GM23248 (cell line): ENCODE data around the gene YIF1B. TPM values are rescaled to one million over a fixed set of nuclear protein-coding genes. Genes with fewer than 3 reads are reported as not detected.

ENCODE experiments used
- DNase-seq: peaks from one replicate; pipeline ENCODE4 v3.0.0-alpha.2; 2015
- H2AFZ ChIP-seq: fragments of 200-600 bp; sonication (generic); 2 replicates; pipeline ENCODE4 v1.6.1; 2016; ENCODE audit warnings: antibody characterized with exemption
- H3F3A ChIP-seq: fragments of 200-600 bp; sonication (generic); 2 replicates; pipeline ENCODE4 v1.6.1; 2016; ENCODE audit warnings: mild to moderate bottlenecking, antibody characterized with exemption, mixed run types; ENCODE audit not compliant: insufficient read depth
- H3K27ac ChIP-seq: fragments of 200-600 bp; sonication (generic); 2 replicates; pipeline ENCODE4 v1.5.1; 2016; ENCODE audit warnings: mild to moderate bottlenecking
- H3K27me3 ChIP-seq: fragments of 200-600 bp; sonication (generic); replicated peaks from 2 replicates; pipeline ENCODE4 v1.6.1; 2016; ENCODE audit warnings: mild to moderate bottlenecking; ENCODE audit not compliant: insufficient read depth
- H3K36me3 ChIP-seq: fragments of 200-600 bp; sonication (generic); 2 replicates; pipeline ENCODE4 v1.6.1; 2016; ENCODE audit warnings: low read depth, mild to moderate bottlenecking
- H3K4me1 ChIP-seq: fragments of 200-600 bp; sonication (generic); 2 replicates; pipeline ENCODE4 v1.6.1; 2016; ENCODE audit warnings: mild to moderate bottlenecking; ENCODE audit not compliant: insufficient read depth
- H3K4me2 ChIP-seq: fragments of 200-600 bp; sonication (generic); one replicate; pipeline ENCODE4 v1.6.1; 2016; ENCODE audit warnings: mild to moderate bottlenecking; ENCODE audit not compliant: unreplicated experiment
- H3K4me3 ChIP-seq: fragments of 200-600 bp; sonication (generic); 2 replicates; pipeline ENCODE4 v1.5.1; 2016; ENCODE audit warnings: mild to moderate bottlenecking
- H3K79me2 ChIP-seq: fragments of 200-600 bp; sonication (generic); 2 replicates; pipeline ENCODE4 v1.6.1; 2016; ENCODE audit warnings: mild to moderate bottlenecking; ENCODE audit not compliant: insufficient read depth
- H3K9ac ChIP-seq: fragments of 200-600 bp; sonication (generic); 2 replicates; pipeline ENCODE4 v1.6.1; 2016; ENCODE audit warnings: mild to moderate bottlenecking
- H3K9me2 ChIP-seq: fragments of 200-600 bp; sonication (generic); 2 replicates; pipeline ENCODE4 v1.6.1; 2016; ENCODE audit warnings: mixed run types, mild to moderate bottlenecking, moderate library complexity; ENCODE audit not compliant: insufficient read depth
- H3K9me3 ChIP-seq: fragments of 200-600 bp; sonication (generic); one replicate; pipeline ENCODE4 v1.6.1; 2017; ENCODE audit warnings: low read depth
- H4K20me1 ChIP-seq: fragments of 200-600 bp; sonication (generic); 2 replicates; pipeline ENCODE4 v1.6.0; 2016; ENCODE audit not compliant: insufficient read depth
- EZH2 ChIP-seq: fragments of 200-600 bp; sonication (generic); IDR thresholded peaks from 2 replicates; pipeline ENCODE4 v1.6.1; 2018; ENCODE audit warnings: antibody characterized with exemption, mild to moderate bottlenecking; ENCODE audit not compliant: insufficient read depth, poor library complexity, severe bottlenecking
- EZH2phosphoT487 ChIP-seq: fragments of 200-600 bp; sonication (generic); IDR thresholded peaks from 2 replicates; pipeline ENCODE4 v1.6.1; 2018; ENCODE audit warnings: antibody characterized with exemption, moderate library complexity, mild to moderate bottlenecking, low read depth; ENCODE audit not compliant: insufficient read depth
- WGBS, 2 experiments: methylation state at CpG; one replicate each; pipeline ENCODE4 v1.1.6; 2015 to 2017; ENCODE audit warnings: low lambda C conversion rate in 2 of 2, low coverage in 1 of 2; ENCODE audit errors: missing lambda C conversion rate in 2 of 2; 5-methylcytosine and 5-hydroxymethylcytosine counted together
- in situ Hi-C: fragments of 300-500 bp; cut with MboI; formaldehyde crosslinking; loops from 2 replicates; pipeline ENCODE4 v1.15.0; 2020
- polyA plus RNA-seq: library from polyadenylated mRNA; unstranded; fragments of >200 nt; fragmentation: Nextera tagmentation; extraction: Ambion mirVana; gene quantifications from 2 replicates; pipeline ENCODE4 v1.2.1, GENCODE V29; 2016
- total RNA-seq: library from RNA; depleted of rRNA; stranded (reverse); fragments of >200 nt; shearing (Covaris generic); gene quantifications from 2 replicates; pipeline ENCODE4 v1.2.3, GENCODE V29; 2014

YIF1B gene
- total and polyA plus RNA-seq, 2 experiments from 2014 or later = 162 to 191 TPM

DNA sequence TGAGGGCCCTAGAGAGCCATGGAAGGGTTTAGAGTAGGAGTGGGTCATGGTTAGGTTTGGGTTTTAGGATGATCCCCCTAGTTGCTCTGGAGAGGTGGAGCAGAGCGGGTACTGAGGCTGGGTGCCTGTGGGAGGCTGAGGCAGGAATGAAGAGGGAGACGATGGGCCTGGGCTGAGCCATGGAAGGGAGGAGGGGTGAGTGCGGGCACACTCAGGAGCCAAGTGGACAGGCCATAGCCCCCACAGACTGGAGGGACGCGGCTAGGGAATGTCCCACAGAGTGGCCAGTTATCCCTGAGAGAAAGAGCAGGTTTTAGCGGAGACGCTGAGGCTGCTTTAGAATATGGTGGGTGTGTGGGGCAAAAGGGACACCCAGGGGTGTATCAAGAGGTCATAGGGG, 13.9 kb upstream of the YIF1B start:
- Histone ChIP-seq H3K9me3 (no peaks in the 10 kb centered on the region), H2AFZ (no peak overlapping the region), H4K20me1 (no peaks in the 10 kb centered on the region), H3K4me2 (no peak overlapping the region), H3K9ac (no peak overlapping the region), H3K4me3 (no peak overlapping the region), H3K27ac (no peak overlapping the region), H3K36me3 (peaks cover 31% of the 10 kb centered on the region; the same call in 1 of the 2 replicates), H3K4me1 (no peaks in the 10 kb centered on the region), H3K79me2 (no peaks in the 10 kb centered on the region), H3F3A (peaks cover 10% of the 10 kb centered on the region; the same call in 1 of the 2 replicates), H3K9me2 (no peaks in the 10 kb centered on the region), H3K27me3 (no peaks in the 10 kb centered on the region)
- WGBS, 2 experiments = 94 to 99% methylated on average over 7 of the region's 7 CpGs
- TF ChIP-seq EZH2phosphoT487 (no peak), EZH2 (no peak)
- in situ Hi-C loops = loop anchor here (5.0 kb wide), 1 partner anchor 77 kb away; no protein-coding TSS in a partner anchor
- DNase-seq = no peak

DNA sequence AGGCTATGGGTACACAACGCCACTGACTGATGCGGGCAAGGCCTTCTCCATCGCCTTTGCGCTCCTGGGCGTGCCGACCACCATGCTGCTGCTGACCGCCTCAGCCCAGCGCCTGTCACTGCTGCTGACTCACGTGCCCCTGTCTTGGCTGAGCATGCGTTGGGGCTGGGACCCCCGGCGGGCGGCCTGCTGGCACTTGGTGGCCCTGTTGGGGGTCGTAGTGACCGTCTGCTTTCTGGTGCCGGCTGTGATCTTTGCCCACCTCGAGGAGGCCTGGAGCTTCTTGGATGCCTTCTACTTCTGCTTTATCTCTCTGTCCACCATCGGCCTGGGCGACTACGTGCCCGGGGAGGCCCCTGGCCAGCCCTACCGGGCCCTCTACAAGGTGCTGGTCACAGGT, 10.8 kb upstream of the YIF1B start:
- peaks cover 20% of the 10 kb centered on the region for H3K79me2 ChIP-seq
- no peaks in the 10 kb centered on the region for H3K9me2 ChIP-seq
- no peak overlapping the region for H3K27ac ChIP-seq
- H3F3A ChIP-seq = peaks cover 6% of the 10 kb centered on the region; the same call in 1 of the 2 replicates
- no peak overlapping the region for H3K4me2 ChIP-seq
- H3K4me3 ChIP-seq = no peak overlapping the region
- WGBS, 2 experiments = 89 to 92% methylated on average over 22 of the region's 22 CpGs
- H3K9me3 ChIP-seq = no peaks in the 10 kb centered on the region
- no peak overlapping the region for H3K9ac ChIP-seq
- TF ChIP-seq EZH2phosphoT487 (no peak), EZH2 (no peak)
- H3K4me1 ChIP-seq = peaks cover 7% of the 10 kb centered on the region
- peaks cover 4% of the 10 kb centered on the region; the same call in 1 of the 2 replicates for H4K20me1 ChIP-seq
- DNase-seq = no peak
- no peak overlapping the region for H2AFZ ChIP-seq
- H3K36me3 ChIP-seq = peaks cover 31% of the 10 kb centered on the region; the same call in 1 of the 2 replicates
- no peaks in the 10 kb centered on the region for H3K27me3 ChIP-seq
- in situ Hi-C loops = no loop called here

DNA sequence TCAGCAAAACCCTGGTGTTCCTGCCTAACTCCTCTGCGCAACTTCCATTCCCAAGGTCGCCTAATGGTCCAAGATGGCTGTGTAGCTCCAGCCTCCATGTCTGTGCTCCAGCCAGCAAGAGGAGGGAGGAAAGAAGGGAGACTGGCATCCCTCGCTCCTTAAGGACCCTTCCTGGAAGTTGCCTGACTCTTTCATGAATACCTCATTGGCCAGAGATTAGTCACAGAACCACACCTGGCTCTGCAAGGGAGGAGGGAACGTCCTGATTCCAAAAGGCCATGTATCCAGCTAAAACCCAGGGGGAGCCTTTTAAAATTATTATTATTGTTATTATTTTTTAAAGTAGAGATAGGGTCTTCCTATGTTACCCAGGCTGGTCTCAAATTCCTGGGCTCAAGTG, 8.7 kb upstream of the YIF1B start:
- in situ Hi-C loops = no loop called here

DNA sequence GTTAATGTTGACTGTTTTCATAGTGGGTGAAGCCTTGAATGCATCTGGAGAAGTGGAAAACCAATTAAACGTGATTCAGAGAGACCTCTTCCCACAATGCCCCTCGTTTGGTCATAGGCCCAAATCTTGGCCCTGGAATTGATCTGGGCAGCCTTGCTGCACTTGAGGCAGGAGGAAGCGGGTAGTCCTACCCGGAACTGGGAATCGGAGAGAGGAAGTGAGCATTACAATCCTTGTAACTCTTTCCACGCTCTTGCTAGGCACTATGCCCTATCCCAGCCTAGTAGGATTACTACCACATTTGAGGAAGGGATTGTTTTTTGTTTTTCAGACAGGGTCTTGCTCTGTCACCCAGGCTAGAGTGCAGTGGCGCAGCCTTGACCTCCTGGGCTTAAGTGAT, 7.5 kb upstream of the YIF1B start:
- DNase-seq = peak; percentile 12
- H2AFZ ChIP-seq = no peak overlapping the region
- no peak overlapping the region for H3K4me2 ChIP-seq
- no peaks in the 10 kb centered on the region for H3K9me3 ChIP-seq
- no peak overlapping the region for H3K9ac ChIP-seq
- H3K27me3 ChIP-seq = no peaks in the 10 kb centered on the region
- peaks cover 8% of the 10 kb centered on the region; the same call in 1 of the 2 replicates for H3F3A ChIP-seq
- peaks cover 4% of the 10 kb centered on the region; the same call in 1 of the 2 replicates for H4K20me1 ChIP-seq
- no peak overlapping the region for H3K27ac ChIP-seq
- peaks cover 16% of the 10 kb centered on the region for H3K4me1 ChIP-seq
- in situ Hi-C loops = no loop called here
- no peak overlapping the region for H3K4me3 ChIP-seq
- H3K79me2 ChIP-seq = peaks cover 45% of the 10 kb centered on the region
- no peaks in the 10 kb centered on the region for H3K9me2 ChIP-seq
- peaks cover 26% of the 10 kb centered on the region; the same call in 1 of the 2 replicates for H3K36me3 ChIP-seq
- no peak for TF ChIP-seq EZH2phosphoT487
- TF ChIP-seq EZH2 = no peak
- 55 to 58% methylated on average over 7 of the region's 7 CpGs for WGBS, 2 experiments

More for the DNA sequence above, 8.7 kb upstream of the YIF1B start:
- peaks cover 16% of the 10 kb centered on the region for H3K4me1 ChIP-seq
- TF ChIP-seq EZH2 (no peak), EZH2phosphoT487 (no peak)
- H3K9ac ChIP-seq = no peak overlapping the region
- no peak overlapping the region for H3K27ac ChIP-seq
- H3K9me2 ChIP-seq = no peaks in the 10 kb centered on the region
- H3K36me3 ChIP-seq = peaks cover 31% of the 10 kb centered on the region; the same call in 1 of the 2 replicates
- peaks cover 39% of the 10 kb centered on the region for H3K79me2 ChIP-seq
- H2AFZ ChIP-seq = no peak overlapping the region
- peaks cover 8% of the 10 kb centered on the region; the same call in 1 of the 2 replicates for H3F3A ChIP-seq
- DNase-seq = no peak
- H3K9me3 ChIP-seq = no peaks in the 10 kb centered on the region
- no peaks in the 10 kb centered on the region for H3K27me3 ChIP-seq
- WGBS, 2 experiments = 88 to 91% methylated on average over 4 of the region's 4 CpGs
- H3K4me3 ChIP-seq = no peak overlapping the region
- H3K4me2 ChIP-seq = no peak overlapping the region
- H4K20me1 ChIP-seq = peaks cover 4% of the 10 kb centered on the region; the same call in 1 of the 2 replicates
